ENCODE results near the gene TMEM158.

TMEM158 gene

GRCh38 chr3:45232521-45232920 lies 6.4 kb upstream of the TMEM158 start:
- DNase-seq (ENCODE audit: low read depth in 2 of 2) = no peak

GRCh38 chr3:45227946-45228345 lies 1.9 kb upstream of the TMEM158 start:
- DNase-seq (ENCODE audit: low read depth in 2 of 2) = no peak

GRCh38 chr3:45227071-45227820 lies 1.2 kb upstream of the TMEM158 start:
- DNase-seq (ENCODE audit: low read depth in 2 of 2) = no peak

GRCh38 chr3:45225465-45226205 lies 452 bp downstream of the TMEM158 start:
- peak in 1 of 2 donors; percentile 5 for DNase-seq (ENCODE audit: low read depth in 2 of 2)

GRCh38 chr3:45224824-45225464 lies 1.1 kb downstream of the TMEM158 start:
- peak in 1 of 2 donors; percentile 17 for DNase-seq (ENCODE audit: low read depth in 2 of 2)

GRCh38 chr3:45223889-45224727 lies 2.0 kb downstream of the TMEM158 start:
- DNase-seq (ENCODE audit: low read depth in 2 of 2) = no peak

GRCh38 chr3:45219694-45220093 lies 6.4 kb downstream of the TMEM158 start:
- no peak for DNase-seq (ENCODE audit: low read depth in 2 of 2)

- DNase-seq (ENCODE audit: low read depth in 2 of 2) = no peak
Measured at GRCh38 chr3:45218578-45219390, 7.3 kb downstream of the TMEM158 start.

- DNase-seq (ENCODE audit: low read depth in 2 of 2) = no peak
Measured at GRCh38 chr3:45216021-45216609, 10.0 kb downstream of the TMEM158 start.

GRCh38 chr3:45215466-45215865 lies 10.6 kb downstream of the TMEM158 start:
- no peak for DNase-seq (ENCODE audit: low read depth in 2 of 2)

GRCh38 chr3:45214061-45214680 lies 11.9 kb downstream of the TMEM158 start:
- no peak for DNase-seq (ENCODE audit: low read depth in 2 of 2)

GRCh38 chr3:45212095-45212468 lies 14.0 kb downstream of the TMEM158 start:
- no peak for DNase-seq (ENCODE audit: low read depth in 2 of 2)

GRCh38 chr3:45211466-45212094 lies 14.5 kb downstream of the TMEM158 start:
- DNase-seq (ENCODE audit: low read depth in 2 of 2) = no peak

GRCh38 chr3:45210308-45211041 lies 15.6 kb downstream of the TMEM158 start:
- DNase-seq (ENCODE audit: low read depth in 2 of 2) = peak; percentile 54 to 60

GRCh38 chr3:45209526-45209925 lies 16.6 kb downstream of the TMEM158 start:
- no peak for DNase-seq (ENCODE audit: low read depth in 2 of 2)

GRCh38 chr3:45208586-45208985 lies 17.5 kb downstream of the TMEM158 start:
- DNase-seq (ENCODE audit: low read depth in 2 of 2) = no peak

- no peak for DNase-seq (ENCODE audit: low read depth in 2 of 2)
Measured at GRCh38 chr3:45207446-45207845, 18.6 kb downstream of the TMEM158 start.

GRCh38 chr3:45205126-45205525 lies 21.0 kb downstream of the TMEM158 start:
- no peak for DNase-seq (ENCODE audit: low read depth in 2 of 2)

- DNase-seq (ENCODE audit: low read depth in 2 of 2) = no peak
Measured at GRCh38 chr3:45204136-45204535, 22.0 kb downstream of the TMEM158 start.
